Neural progenitor cell (in vitro differentiated cells): ENCODE measurements around the gene PKD1L1. TPM values are rescaled to one million over a fixed set of nuclear protein-coding genes. Genes with fewer than 3 reads are reported as not detected.

Experiments used
- DNase-seq: peaks from one replicate; pipeline ENCODE4 v3.0.0-alpha.2; 2016; ENCODE audit warnings: low spot score
- H2AFZ ChIP-seq: fragments of 200-600 bp; sonication (generic); replicated peaks from 2 replicates; pipeline ENCODE4 v1.6.1; 2016; ENCODE audit warnings: antibody characterized with exemption
- H3F3A ChIP-seq: fragments of 200-600 bp; sonication (generic); 2 replicates; pipeline ENCODE4 v1.6.1; 2016; ENCODE audit warnings: antibody characterized with exemption, low read depth
- H3K27ac ChIP-seq: fragments of 200-600 bp; sonication (generic); 2 replicates; pipeline ENCODE4 v1.5.1; 2016; ENCODE audit warnings: mild to moderate bottlenecking
- H3K27me3 ChIP-seq: fragments of 200-600 bp; sonication (generic); 2 replicates; pipeline ENCODE4 v1.6.1; 2016; ENCODE audit warnings: mild to moderate bottlenecking, moderate library complexity
- H3K36me3 ChIP-seq: fragments of 200-600 bp; sonication (generic); 2 replicates; pipeline ENCODE4 v1.5.1; 2016
- H3K4me1 ChIP-seq: fragments of 200-600 bp; sonication (generic); 2 replicates; pipeline ENCODE4 v1.6.1; 2016; ENCODE audit warnings: mixed run types
- H3K4me2 ChIP-seq: fragments of 200-600 bp; sonication (generic); 2 replicates; pipeline ENCODE4 v1.6.1; 2016
- H3K4me3 ChIP-seq: fragments of 200-600 bp; sonication (generic); 2 replicates; pipeline ENCODE4 v1.5.1; 2016
- H3K79me2 ChIP-seq: fragments of 200-600 bp; sonication (generic); 2 replicates; pipeline ENCODE4 v1.6.1; 2016; ENCODE audit warnings: low read depth
- H3K9ac ChIP-seq: fragments of 200-600 bp; sonication (generic); 2 replicates; pipeline ENCODE4 v1.6.1; 2016
- H3K9me3 ChIP-seq: fragments of 200-600 bp; sonication (generic); 2 replicates; pipeline ENCODE4 v1.5.1; 2016; ENCODE audit warnings: low read depth
- H4K20me1 ChIP-seq: fragments of 200-600 bp; sonication (generic); 2 replicates; pipeline ENCODE4 v1.6.1; 2016; ENCODE audit warnings: low read depth
- H3K27ac Mint-ChIP-seq: 3 replicates; pipeline ENCODE4 v1.8.0; 2021; ENCODE audit warnings: mixed read lengths
- H3K27me3 Mint-ChIP-seq: 2 replicates; pipeline ENCODE4 v1.8.0; 2022; ENCODE audit warnings: low read depth, mild to moderate bottlenecking, inconsistent platforms, moderate library complexity, mixed read lengths; ENCODE audit not compliant: insufficient read depth
- H3K36me3 Mint-ChIP-seq: 3 replicates; pipeline ENCODE4 v1.8.0; 2021; ENCODE audit warnings: mixed read lengths
- H3K4me1 Mint-ChIP-seq: 3 replicates; pipeline ENCODE4 v1.8.0; 2021; ENCODE audit warnings: mixed read lengths
- H3K4me3 Mint-ChIP-seq: 3 replicates; pipeline ENCODE4 v1.8.0; 2021; ENCODE audit warnings: mild to moderate bottlenecking, moderate library complexity, mixed read lengths
- H3K9me3 Mint-ChIP-seq: 3 replicates; pipeline ENCODE4 v1.8.0; 2020; ENCODE audit warnings: mixed read lengths
- CTCF ChIP-seq: fragments of 200-600 bp; sonication (generic); IDR thresholded peaks from 2 replicates; pipeline ENCODE4 v1.5.1; 2017; ENCODE audit warnings: antibody characterized with exemption, mild to moderate bottlenecking
- EZH2 ChIP-seq: fragments of 200-600 bp; sonication (generic); IDR thresholded peaks from 2 replicates; pipeline ENCODE4 v1.6.1; 2017; ENCODE audit warnings: antibody characterized with exemption, mild to moderate bottlenecking, moderate library complexity
- EZH2phosphoT487 ChIP-seq: fragments of 200-600 bp; sonication (generic); IDR thresholded peaks from 2 replicates; pipeline ENCODE4 v1.6.1; 2017; ENCODE audit warnings: antibody characterized with exemption
- total RNA-seq: library from RNA; depleted of rRNA; stranded (reverse); fragments of >200 nt; gene quantifications from 2 replicates; pipeline ENCODE4 v1.2.3, GENCODE V29; 2015; ENCODE audit warnings: low replicate concordance

Gene PKD1L1
- total RNA-seq, 1 donor from 2014 or later = 0.07 TPM

GRCh38 chr7:47839381-47839780 lies 108.9 kb downstream of the PKD1L1 start:
- no peaks in the 10 kb centered on the region for H3K4me1 ChIP-seq
- H3K4me3 ChIP-seq = no peak overlapping the region
- no peak overlapping the region for H3K4me2 ChIP-seq
- Mint-ChIP-seq H3K36me3 (no peaks in the 10 kb centered on the region), H3K9me3 (no peaks in the 10 kb centered on the region), H3K27ac (no peak overlapping the region), H3K4me3 (no peak overlapping the region), H3K27me3 (peaks cover 6% of the 10 kb centered on the region), H3K4me1 (peaks cover 7% of the 10 kb centered on the region)
- H2AFZ ChIP-seq = no peak overlapping the region
- no peak overlapping the region for H3K27ac ChIP-seq
- no peak for DNase-seq
- no peaks in the 10 kb centered on the region for H3F3A ChIP-seq
- H3K9me3 ChIP-seq = no peaks in the 10 kb centered on the region
- H3K9ac ChIP-seq = no peak overlapping the region
- H3K36me3 ChIP-seq = no peaks in the 10 kb centered on the region
- no peaks in the 10 kb centered on the region for H3K27me3 ChIP-seq
- no peaks in the 10 kb centered on the region for H4K20me1 ChIP-seq
- TF ChIP-seq EZH2 (no peak), EZH2phosphoT487 (no peak), CTCF (no peak)
- no peaks in the 10 kb centered on the region for H3K79me2 ChIP-seq

- Histone ChIP-seq H3K9me3 (no peaks in the 10 kb centered on the region), H3K4me2 (no peak overlapping the region), H4K20me1 (no peaks in the 10 kb centered on the region), H3K27me3 (no peaks in the 10 kb centered on the region), H3K36me3 (no peaks in the 10 kb centered on the region), H3K4me3 (no peak overlapping the region), H3F3A (no peaks in the 10 kb centered on the region), H3K4me1 (no peaks in the 10 kb centered on the region), H3K9ac (no peak overlapping the region), H3K79me2 (no peaks in the 10 kb centered on the region), H2AFZ (no peak overlapping the region), H3K27ac (no peak overlapping the region)
- H3K9me3 Mint-ChIP-seq = peaks cover 3% of the 10 kb centered on the region
- TF ChIP-seq EZH2phosphoT487 = no peak
- TF ChIP-seq EZH2 = no peak
- no peak for TF ChIP-seq CTCF
- H3K27ac Mint-ChIP-seq = no peak overlapping the region
- H3K36me3 Mint-ChIP-seq = no peaks in the 10 kb centered on the region
- no peak overlapping the region for H3K4me3 Mint-ChIP-seq
- no peak for DNase-seq
- peaks cover 9% of the 10 kb centered on the region for H3K27me3 Mint-ChIP-seq
- H3K4me1 Mint-ChIP-seq = peaks cover 19% of the 10 kb centered on the region
These were observed 110.4 kb downstream of the PKD1L1 start for GRCh38 chr7:47837826-47838225.

GRCh38 chr7:47836503-47837202 lies 111.6 kb downstream of the PKD1L1 start:
- H3F3A ChIP-seq = no peaks in the 10 kb centered on the region
- no peaks in the 10 kb centered on the region for H3K36me3 ChIP-seq
- H4K20me1 ChIP-seq = no peaks in the 10 kb centered on the region
- Mint-ChIP-seq H3K36me3 (no peaks in the 10 kb centered on the region), H3K27ac (no peak overlapping the region), H3K4me1 (peaks cover 19% of the 10 kb centered on the region), H3K9me3 (peaks cover 3% of the 10 kb centered on the region), H3K27me3 (peaks cover 10% of the 10 kb centered on the region), H3K4me3 (no peak overlapping the region)
- no peak for DNase-seq
- no peaks in the 10 kb centered on the region for H3K9me3 ChIP-seq
- no peak overlapping the region for H3K9ac ChIP-seq
- no peak overlapping the region for H2AFZ ChIP-seq
- no peak overlapping the region for H3K4me3 ChIP-seq
- H3K79me2 ChIP-seq = no peaks in the 10 kb centered on the region
- H3K27me3 ChIP-seq = no peaks in the 10 kb centered on the region
- H3K27ac ChIP-seq = no peak overlapping the region
- H3K4me1 ChIP-seq = no peaks in the 10 kb centered on the region
- H3K4me2 ChIP-seq = no peak overlapping the region
- TF ChIP-seq EZH2 (no peak), EZH2phosphoT487 (no peak), CTCF (no peak)
